Loucy (cell line): ENCODE results near the gene ERF.

Experiments used
- EZH2phosphoT487 ChIP-seq: fragments of 200-600 bp; IDR thresholded peaks from 2 replicates; pipeline ENCODE4 v1.6.1; 2018; ENCODE audit warnings: antibody characterized with exemption, mild to moderate bottlenecking, moderate library complexity, borderline replicate concordance
- TF ChIP-seq, protein P1 (sequence below): fragments of 200-600 bp; sonication (generic); conservative IDR thresholded peaks from 2 replicates; pipeline ENCODE4 v1.5.1; 2014; ENCODE audit warnings: mild to moderate bottlenecking, antibody characterized with exemption, low read length

GRCh38 chr19:42288387-42288786 is 33.5 kb upstream of the ERF start:
- TF ChIP-seq, protein P1, sequence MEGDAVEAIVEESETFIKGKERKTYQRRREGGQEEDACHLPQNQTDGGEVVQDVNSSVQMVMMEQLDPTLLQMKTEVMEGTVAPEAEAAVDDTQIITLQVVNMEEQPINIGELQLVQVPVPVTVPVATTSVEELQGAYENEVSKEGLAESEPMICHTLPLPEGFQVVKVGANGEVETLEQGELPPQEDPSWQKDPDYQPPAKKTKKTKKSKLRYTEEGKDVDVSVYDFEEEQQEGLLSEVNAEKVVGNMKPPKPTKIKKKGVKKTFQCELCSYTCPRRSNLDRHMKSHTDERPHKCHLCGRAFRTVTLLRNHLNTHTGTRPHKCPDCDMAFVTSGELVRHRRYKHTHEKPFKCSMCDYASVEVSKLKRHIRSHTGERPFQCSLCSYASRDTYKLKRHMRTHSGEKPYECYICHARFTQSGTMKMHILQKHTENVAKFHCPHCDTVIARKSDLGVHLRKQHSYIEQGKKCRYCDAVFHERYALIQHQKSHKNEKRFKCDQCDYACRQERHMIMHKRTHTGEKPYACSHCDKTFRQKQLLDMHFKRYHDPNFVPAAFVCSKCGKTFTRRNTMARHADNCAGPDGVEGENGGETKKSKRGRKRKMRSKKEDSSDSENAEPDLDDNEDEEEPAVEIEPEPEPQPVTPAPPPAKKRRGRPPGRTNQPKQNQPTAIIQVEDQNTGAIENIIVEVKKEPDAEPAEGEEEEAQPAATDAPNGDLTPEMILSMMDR = no peak
- TF ChIP-seq EZH2phosphoT487 = no peak
